Lower lobe of right lung (tissue), 2 donors: ENCODE results near the gene S100A2. TPM values are rescaled to one million over a fixed set of nuclear protein-coding genes. Genes with fewer than 3 reads are reported as not detected.

Source experiments
- ATAC-seq, 2 donors: fragments of 200-7000 bp; cut with Tn5 transposase; one replicate each; pipeline ENCODE4 v1.9.1; 2020 to 2022; ENCODE audit warnings: mild to moderate bottlenecking in 2 of 2, moderate library complexity in 2 of 2
- DNase-seq: peaks from one replicate; pipeline ENCODE4 v3.0.0-alpha.2; 2020
- H3K27ac ChIP-seq: fragments of 200-600 bp; one replicate; pipeline ENCODE4 v1.8.0; 2022
- H3K27me3 ChIP-seq: fragments of 200-600 bp; one replicate; pipeline ENCODE4 v1.8.0; 2022; ENCODE audit warnings: low read depth
- H3K36me3 ChIP-seq: fragments of 200-600 bp; one replicate; pipeline ENCODE4 v1.8.0; 2022; ENCODE audit warnings: mild to moderate bottlenecking
- H3K4me1 ChIP-seq: fragments of 200-600 bp; one replicate; pipeline ENCODE4 v1.8.0; 2022
- H3K4me3 ChIP-seq: fragments of 200-600 bp; one replicate; pipeline ENCODE4 v1.8.0; 2022; ENCODE audit warnings: mild to moderate bottlenecking
- H3K9me3 ChIP-seq: fragments of 200-600 bp; one replicate; pipeline ENCODE4 v1.8.0; 2022
- intact Hi-C: fragments of 100-400 bp; cut with DNase I; formaldehyde crosslinking; loops from one replicate; pipeline ENCODE4 v1.11.0; 2022
- total RNA-seq: library from RNA; stranded (reverse); fragmentation: NEBNext Ultra II Directional; extraction: Animal tissue kit (Norgen Biotek cat#: 25700); gene quantifications from one replicate; pipeline ENCODE4 v1.2.1, GENCODE V29; 2021
- TF ChIP-seq, protein P1 (sequence below): fragments of 200-600 bp; IDR thresholded peaks from one replicate; pipeline ENCODE4 v1.8.0; 2022; ENCODE audit warnings: antibody characterized with exemption, mild to moderate bottlenecking
- donor health status: DM: no; HTN: yes; CAD: no; lungs with severe emphysema.

The S100A2 gene
- total RNA-seq, 1 donor from 2014 or later, result 3.8 TPM

DNA sequence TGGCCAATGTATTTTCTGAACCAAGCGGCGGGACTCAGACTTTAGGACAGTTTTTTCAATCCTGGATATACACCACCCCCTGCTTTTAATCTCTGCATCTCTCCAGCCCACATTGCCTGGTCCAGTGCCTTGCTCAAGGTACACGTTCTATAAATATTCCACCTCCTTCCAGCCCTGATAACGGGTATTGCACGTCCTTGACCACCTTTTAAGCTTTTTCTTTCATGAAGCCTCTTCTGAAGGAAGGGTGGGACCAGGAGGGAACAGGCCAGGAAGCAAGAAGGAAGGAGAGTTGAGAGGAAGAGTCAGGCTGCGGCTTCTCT, 43.9 kb upstream of the S100A2 start:
- Histone ChIP-seq H3K36me3 (peaks cover 28% of the 10 kb centered on the region), H3K4me3 (peak overlapping the region; percentile 60), H3K4me1 (peaks cover 47% of the 10 kb centered on the region), H3K9me3 (no peaks in the 10 kb centered on the region), H3K27me3 (no peaks in the 10 kb centered on the region), H3K27ac (peak overlapping the region; percentile 90)
- intact Hi-C loops, result no loop called here
- TF ChIP-seq, protein P1, sequence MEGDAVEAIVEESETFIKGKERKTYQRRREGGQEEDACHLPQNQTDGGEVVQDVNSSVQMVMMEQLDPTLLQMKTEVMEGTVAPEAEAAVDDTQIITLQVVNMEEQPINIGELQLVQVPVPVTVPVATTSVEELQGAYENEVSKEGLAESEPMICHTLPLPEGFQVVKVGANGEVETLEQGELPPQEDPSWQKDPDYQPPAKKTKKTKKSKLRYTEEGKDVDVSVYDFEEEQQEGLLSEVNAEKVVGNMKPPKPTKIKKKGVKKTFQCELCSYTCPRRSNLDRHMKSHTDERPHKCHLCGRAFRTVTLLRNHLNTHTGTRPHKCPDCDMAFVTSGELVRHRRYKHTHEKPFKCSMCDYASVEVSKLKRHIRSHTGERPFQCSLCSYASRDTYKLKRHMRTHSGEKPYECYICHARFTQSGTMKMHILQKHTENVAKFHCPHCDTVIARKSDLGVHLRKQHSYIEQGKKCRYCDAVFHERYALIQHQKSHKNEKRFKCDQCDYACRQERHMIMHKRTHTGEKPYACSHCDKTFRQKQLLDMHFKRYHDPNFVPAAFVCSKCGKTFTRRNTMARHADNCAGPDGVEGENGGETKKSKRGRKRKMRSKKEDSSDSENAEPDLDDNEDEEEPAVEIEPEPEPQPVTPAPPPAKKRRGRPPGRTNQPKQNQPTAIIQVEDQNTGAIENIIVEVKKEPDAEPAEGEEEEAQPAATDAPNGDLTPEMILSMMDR, result no peak
- ATAC-seq (no peak), DNase-seq (no peak)

DNA sequence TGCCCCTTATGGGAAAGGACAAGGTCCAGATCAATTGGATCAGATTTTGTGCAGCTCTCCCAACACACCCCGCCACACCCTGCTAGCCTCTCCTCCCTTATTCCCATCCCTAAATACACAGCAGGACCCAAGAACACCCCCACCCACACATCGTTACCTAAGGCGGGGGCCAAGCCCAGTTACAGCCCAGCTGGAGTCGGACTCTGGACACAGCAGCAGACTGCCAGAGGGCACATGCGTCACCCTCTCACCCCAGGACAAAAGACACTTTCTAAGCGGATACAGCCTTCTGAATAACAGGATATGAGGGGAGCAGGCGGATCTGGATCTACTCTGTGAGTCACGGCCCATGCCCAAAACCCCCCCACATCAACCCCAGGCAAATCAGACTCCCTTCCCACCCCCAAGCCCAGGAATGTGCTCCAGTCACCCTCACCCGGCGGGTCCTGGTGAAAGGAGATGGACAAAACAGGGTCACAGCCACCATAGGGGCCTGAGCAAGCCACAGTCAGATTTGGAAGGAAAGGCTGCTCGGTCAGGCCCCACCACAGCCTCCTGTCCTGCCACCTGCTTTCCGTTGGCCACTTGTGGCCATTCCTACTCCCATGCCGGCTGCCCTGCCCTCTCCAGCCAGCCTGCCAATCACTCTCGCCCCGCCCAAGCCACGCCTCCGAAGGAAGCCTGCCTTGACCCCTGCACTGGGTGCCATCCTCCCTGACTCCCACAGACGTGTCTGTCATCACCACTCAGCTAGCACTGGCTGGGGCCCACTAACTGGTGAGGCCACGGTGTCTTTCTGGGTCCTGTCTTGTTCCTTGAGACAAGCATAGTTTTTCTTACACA, 43.3 kb upstream of the S100A2 start:
- no peaks in the 10 kb centered on the region for H3K27me3 ChIP-seq
- no peaks in the 10 kb centered on the region for H3K9me3 ChIP-seq
- DNase-seq (peak; percentile 89), ATAC-seq (peak; percentile 76 to 81)
- peak overlapping the region; percentile 60 for H3K4me3 ChIP-seq
- intact Hi-C loops, result no loop called here
- peaks cover 47% of the 10 kb centered on the region for H3K4me1 ChIP-seq
- TF ChIP-seq, protein P1, result no peak
- peak overlapping the region; percentile 90 for H3K27ac ChIP-seq
- H3K36me3 ChIP-seq, result peaks cover 28% of the 10 kb centered on the region

DNA sequence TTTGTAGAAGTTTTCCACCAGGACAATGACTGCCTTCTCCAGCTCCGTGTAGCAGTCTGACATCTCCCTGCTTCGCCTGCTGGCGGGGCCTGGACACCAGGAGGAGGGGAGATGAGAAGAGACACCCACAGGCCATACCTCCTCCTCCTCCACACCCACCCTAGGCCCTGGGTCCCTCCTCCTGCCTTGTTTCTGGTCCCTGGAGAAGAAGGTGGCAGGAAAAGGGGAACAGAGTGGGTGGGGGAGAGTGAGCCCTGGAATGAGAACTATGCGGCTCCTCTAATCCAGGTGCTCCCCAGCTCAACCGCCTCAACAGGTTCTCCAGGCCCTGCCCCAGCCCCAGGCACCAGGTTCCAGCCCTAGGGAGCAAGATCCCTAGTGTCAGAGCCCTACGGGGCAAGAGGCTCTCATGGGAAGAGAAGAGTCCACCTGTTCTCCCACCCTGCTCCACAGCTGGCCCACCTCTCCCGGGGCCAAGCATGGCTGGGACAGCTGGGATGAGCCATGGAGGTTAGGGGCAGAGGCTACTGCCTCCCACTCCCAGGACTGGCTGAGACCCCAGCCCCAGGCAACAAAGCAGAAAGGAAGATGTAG, 42.5 kb upstream of the S100A2 start:
- TF ChIP-seq, protein P1, result no peak
- Histone ChIP-seq H3K4me1 (peaks cover 44% of the 10 kb centered on the region), H3K27me3 (no peaks in the 10 kb centered on the region), H3K9me3 (no peaks in the 10 kb centered on the region), H3K27ac (peak overlapping the region; percentile 90), H3K36me3 (peaks cover 28% of the 10 kb centered on the region), H3K4me3 (peak overlapping the region; percentile 60)
- no peak for DNase-seq
- peak; percentile 2 to 40 for ATAC-seq
- intact Hi-C loops, result no loop called here

DNA sequence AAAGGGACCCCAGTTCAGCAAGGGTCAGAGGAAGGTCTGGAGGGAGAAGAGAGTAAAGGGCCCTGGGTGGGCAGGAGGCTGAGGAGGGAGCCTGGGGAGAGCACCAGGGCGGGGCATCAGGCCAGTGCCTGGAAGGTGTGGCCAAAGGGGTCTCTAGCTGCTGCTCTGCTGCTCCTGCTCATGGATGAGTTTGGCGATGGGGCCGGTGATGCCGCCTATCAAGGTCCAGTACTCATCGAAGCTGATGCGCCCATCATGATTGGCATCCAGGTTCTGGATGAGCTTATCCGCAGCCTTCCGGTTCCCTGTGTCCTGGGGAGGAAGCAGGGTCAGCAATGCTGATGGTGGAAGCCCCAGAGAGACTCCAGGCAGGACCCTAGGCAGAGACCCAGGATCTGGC, 41.7 kb upstream of the S100A2 start:
- Histone ChIP-seq H3K4me1 (peaks cover 42% of the 10 kb centered on the region), H3K9me3 (no peaks in the 10 kb centered on the region), H3K36me3 (peaks cover 28% of the 10 kb centered on the region), H3K4me3 (peak overlapping the region; percentile 60), H3K27me3 (no peaks in the 10 kb centered on the region), H3K27ac (no peak overlapping the region)
- intact Hi-C loops, result no loop called here
- TF ChIP-seq, protein P1, result no peak
- ATAC-seq (no peak), DNase-seq (no peak)

DNA sequence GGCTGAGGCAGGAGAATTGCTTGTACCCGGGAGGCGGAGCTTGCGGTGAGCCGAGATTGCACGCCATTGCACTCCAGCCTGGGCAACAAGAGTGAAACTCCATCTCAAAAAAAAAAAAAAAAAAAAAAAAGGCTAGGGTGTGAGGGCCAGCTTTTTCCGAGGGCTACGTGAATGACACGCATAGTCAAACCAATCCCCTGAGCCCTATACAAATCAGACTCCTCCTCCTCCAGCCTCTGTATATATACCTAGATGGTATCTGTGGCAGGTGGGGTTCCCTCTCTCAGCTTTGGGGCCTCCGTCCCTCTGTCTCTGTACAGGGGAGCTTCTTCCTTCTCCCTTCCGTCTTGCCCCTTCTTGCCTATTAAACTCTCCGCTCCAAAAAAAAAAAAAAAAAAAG, 40.5 kb upstream of the S100A2 start:
- peaks cover 28% of the 10 kb centered on the region for H3K36me3 ChIP-seq
- DNase-seq (no peak), ATAC-seq (no peak)
- no peaks in the 10 kb centered on the region for H3K9me3 ChIP-seq
- no peak overlapping the region for H3K4me3 ChIP-seq
- no peak overlapping the region for H3K27ac ChIP-seq
- no peaks in the 10 kb centered on the region for H3K27me3 ChIP-seq
- intact Hi-C loops, result no loop called here
- H3K4me1 ChIP-seq, result peaks cover 38% of the 10 kb centered on the region
- TF ChIP-seq, protein P1, result no peak
